Astrocyte of the cerebellum (primary cell): ENCODE results near the gene KCNH6.
A peak's percentile ranks its signal among the peaks of the same experiment; 100 is the strongest.

Source experiments
- DNase-seq: peaks from one replicate; pipeline ENCODE4 v3.0.0-alpha.2; 2011; ENCODE audit warnings: low read depth
- H3K4me3 ChIP-seq: 2 replicates; pipeline ENCODE4 v1.5.1; 2011; ENCODE audit warnings: mild to moderate bottlenecking, low read depth, low read length, moderate library complexity
- CTCF ChIP-seq: IDR thresholded peaks from 2 replicates; pipeline ENCODE4 v1.5.1; 2012; ENCODE audit warnings: low read length, low read depth, moderate library complexity, mild to moderate bottlenecking; ENCODE audit errors: missing control alignments
- in situ Hi-C: cut with HindIII; loops from 2 replicates; pipeline ENCODE4 v1.10.0; 2017; ENCODE audit warnings: low sequenced_read_pairs

The KCNH6 gene

GRCh38 chr17:63476854-63477479 is 46.2 kb upstream of the KCNH6 start, which contains the start of gene ACE:
Gene ACE, plus strand, starts transcription at chr17:63477061. Its CDS starts 34 bp downstream, at chr17:63477095.
- no peak for DNase-seq
- no peak for TF ChIP-seq CTCF
- H3K4me3 ChIP-seq = peak within 1 kb of the TSS; percentile 35
- in situ Hi-C loops = no loop called here

GRCh38 chr17:63477480-63478440 is 45.4 kb upstream of the KCNH6 start:
- in situ Hi-C loops = no loop called here
- TF ChIP-seq CTCF = no peak
- DNase-seq = no peak
- H3K4me3 ChIP-seq = peak overlapping the region; percentile 35

- no peak overlapping the region for H3K4me3 ChIP-seq
- in situ Hi-C loops = no loop called here
- peak; percentile 97 for TF ChIP-seq CTCF
- peak; percentile 76 for DNase-seq
Observed at GRCh38 chr17:63478814-63479494, 44.2 kb upstream of the KCNH6 start.

GRCh38 chr17:63479495-63480184 is 43.5 kb upstream of the KCNH6 start:
- no peak overlapping the region for H3K4me3 ChIP-seq
- no peak for DNase-seq
- in situ Hi-C loops = loop anchor here (5.0 kb wide), 1 partner anchor 63 kb away; no protein-coding TSS in a partner anchor
- no peak for TF ChIP-seq CTCF

- DNase-seq = no peak
- in situ Hi-C loops = loop anchor here (5.0 kb wide), 1 partner anchor 62 kb away; no protein-coding TSS in a partner anchor
- no peak for TF ChIP-seq CTCF
- H3K4me3 ChIP-seq = no peak overlapping the region
Observed at GRCh38 chr17:63480192-63480784, 42.9 kb upstream of the KCNH6 start.
